T1000 (cell line): ENCODE data around the gene RDH16.
"Not testable (repeated sequence)": the region's sequence is repeated elsewhere in the genome, so short reads cannot be mapped to it uniquely, and the experiment has no call there.

ENCODE experiments used
- DNase-seq: peaks from one replicate; lab custom pipeline; 2025; ENCODE audit warnings: mixed read lengths; lab: John Stamatoyannopoulos, UW

The RDH16 gene

DNA sequence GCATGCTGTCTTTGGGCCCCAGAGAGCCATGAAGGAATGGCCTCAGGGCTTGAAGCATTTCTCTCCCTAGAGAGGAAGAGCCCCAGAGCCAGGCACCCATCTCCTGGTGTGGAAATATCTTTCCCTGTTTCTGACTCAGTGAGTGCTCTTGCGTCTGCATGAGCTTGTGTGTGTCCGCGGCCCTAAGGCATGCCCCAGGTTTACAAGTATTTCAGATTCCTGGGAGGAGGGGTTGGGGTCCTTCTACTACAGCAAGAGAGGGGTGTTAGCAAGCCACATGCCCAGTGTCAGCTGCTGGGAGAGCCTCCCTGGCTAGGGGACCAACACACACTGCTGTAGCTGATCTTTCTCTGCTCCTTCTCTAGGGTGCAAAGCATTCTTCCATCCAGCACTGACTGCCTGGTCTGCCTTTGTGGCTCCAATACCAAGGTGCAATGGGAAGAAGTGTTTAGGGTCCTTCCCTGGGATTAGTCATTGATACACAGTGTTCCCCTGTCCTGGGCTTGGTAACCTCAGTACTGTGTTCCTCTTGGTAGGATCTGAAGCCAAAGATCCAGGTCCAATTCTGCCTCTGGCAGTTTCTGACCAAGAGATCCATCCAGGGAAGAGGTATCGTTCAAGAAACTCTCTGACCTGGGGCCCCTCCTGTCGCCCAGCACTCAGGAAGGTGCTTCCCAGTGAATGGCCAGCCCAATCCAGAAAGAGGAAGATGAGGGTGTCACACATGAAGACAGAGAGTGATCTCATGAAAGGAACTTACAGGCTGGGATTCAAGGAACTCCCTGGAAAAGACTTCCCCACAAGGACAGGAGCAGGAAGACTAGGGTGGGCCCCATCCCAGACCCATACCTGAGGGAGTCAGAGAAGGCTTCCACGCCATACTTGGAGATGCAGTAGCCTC is 3.1 kb downstream of the RDH16 start:
- no peak for DNase-seq

- no peak for DNase-seq
Measured at GRCh38 chr12:56953314-56953713, 4.1 kb downstream of the RDH16 start.

GRCh38 chr12:56951582-56952339 is 5.6 kb downstream of the RDH16 start:
- DNase-seq, result no peak

GRCh38 chr12:56948881-56949280 is 8.5 kb downstream of the RDH16 start:
- no peak for DNase-seq

GRCh38 chr12:56948457-56948777 is 9.0 kb downstream of the RDH16 start:
- DNase-seq, result no peak

DNA sequence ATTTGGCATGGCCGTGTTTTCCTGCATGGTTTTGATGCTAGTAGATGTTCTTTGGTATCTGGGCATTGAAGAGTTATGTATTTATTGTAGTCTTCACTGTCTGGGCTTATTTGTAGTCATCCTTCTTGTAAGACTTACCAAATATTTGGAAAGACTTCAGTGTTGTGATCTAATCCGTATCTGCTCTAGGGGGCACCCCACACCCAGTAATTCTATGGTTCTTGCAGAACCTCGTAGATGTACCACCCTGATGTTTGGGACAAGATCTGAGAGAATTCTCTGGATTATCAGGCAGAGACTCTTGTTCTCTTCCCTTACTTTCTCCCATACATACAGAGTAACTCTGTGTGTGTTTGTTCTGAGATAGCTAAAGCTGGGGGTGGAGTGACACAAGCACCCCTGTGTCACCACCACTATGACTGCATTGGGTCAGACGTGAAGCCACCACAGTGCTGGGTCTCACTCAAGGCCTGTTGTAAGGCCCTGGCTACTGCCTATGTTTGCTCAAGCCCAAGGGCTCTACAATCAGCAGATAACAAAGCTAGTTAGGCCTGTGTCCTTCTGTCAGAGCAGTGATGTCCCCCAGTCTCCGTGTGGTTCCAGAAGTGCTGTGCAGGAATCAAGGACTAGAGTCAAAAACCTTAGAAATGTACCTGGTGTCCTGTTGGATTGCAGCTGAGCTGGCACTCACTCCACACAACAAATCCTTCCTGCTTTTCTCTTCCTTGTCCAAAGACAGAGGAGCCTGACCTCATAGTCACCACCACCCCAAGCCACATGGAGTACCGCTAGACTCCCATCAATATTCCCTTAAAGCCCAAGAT is 9.6 kb downstream of the RDH16 start:
- no peak for DNase-seq

GRCh38 chr12:56943878-56944277 is 13.5 kb downstream of the RDH16 start:
- no peak for DNase-seq

DNA sequence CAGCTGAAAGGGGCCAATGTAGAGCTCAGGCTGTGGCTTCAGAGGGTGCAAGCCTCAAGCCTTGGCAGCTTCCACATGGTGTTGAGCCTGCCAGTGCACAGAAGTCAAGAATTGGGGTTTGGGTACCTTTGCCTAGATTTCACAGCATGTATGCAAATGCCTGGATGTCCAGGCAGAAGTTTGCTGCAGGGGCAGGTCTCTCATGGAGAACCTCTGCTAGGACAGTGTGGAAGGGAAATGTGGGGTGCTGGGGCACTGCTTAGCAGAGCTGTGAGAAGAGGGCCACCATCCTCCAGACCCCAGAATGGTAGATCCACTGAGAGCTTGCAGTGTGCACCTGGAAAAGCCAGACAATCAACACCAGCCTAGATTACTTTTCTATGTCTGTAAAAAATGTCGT is 14.0 kb downstream of the RDH16 start:
- not testable (repeated sequence) for DNase-seq

GRCh38 chr12:56941299-56942017 is 15.9 kb downstream of the RDH16 start:
- no peak for DNase-seq

DNA sequence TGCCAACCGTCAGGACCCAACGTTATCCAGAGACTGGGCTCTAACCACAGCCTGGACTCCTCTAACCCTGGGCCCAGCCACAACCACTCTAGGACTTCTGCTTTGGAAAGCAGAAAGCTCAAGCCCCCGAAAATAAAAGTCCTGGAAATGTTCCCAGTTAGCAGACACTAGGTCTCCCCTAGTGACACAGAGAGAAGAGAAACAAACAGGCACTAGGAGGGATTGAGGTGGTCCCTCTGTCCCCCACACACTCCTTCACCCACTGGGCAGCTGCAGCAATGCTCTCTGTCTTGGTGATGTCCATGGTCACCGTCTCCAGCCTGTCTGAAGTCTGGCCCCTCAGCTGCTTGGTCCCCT is 16.5 kb downstream of the RDH16 start:
- not testable (repeated sequence) for DNase-seq

GRCh38 chr12:56935752-56936151 is 21.7 kb downstream of the RDH16 start:
- DNase-seq, result no peak

GRCh38 chr12:56935157-56935556 is 22.3 kb downstream of the RDH16 start:
- no peak for DNase-seq

DNA sequence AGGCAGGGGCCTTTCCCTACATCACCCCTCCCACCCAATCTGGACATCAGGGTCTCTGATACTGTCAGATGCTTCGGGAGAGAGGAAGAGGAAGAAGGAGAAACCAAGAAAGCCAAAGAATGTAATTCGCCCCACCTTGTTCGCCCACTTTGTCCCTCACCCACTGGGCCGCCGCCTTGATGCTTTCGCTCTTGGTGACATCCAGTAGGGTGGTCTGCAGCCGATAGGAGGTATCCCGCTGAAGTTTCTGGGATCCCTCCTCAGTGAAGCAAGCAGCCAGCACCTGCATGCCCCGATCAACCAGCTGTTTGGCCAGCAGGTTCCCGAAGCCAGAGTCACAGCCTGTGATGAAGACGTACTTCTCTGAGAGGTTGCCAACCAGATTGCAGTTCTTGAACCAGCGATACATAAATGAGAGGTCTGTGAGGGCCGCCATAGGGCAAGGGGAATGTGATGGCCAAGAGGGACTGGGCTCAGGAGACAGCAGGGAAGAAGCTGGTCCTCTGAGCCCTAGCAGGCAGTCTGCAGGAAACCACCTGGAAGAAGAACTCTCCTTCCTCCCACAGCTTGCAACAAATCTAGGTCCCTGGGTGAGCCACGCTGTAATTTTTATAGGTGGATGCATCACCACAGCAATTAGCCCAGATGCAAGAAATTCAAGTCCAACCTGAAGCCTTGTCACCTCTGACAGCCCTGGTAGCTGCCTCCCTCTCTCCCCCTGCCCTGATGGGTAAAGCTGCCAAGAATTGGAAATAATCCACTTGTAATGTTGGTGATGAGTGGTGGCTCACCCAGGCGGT is 23.4 kb downstream of the RDH16 start, which contains the start of gene SDR9C7:
TSS of gene SDR9C7 (minus strand) at position 583 of the 800 bp plus-strand sequence. CDS start at position 436, 147 bp downstream.
- no peak for DNase-seq

DNA sequence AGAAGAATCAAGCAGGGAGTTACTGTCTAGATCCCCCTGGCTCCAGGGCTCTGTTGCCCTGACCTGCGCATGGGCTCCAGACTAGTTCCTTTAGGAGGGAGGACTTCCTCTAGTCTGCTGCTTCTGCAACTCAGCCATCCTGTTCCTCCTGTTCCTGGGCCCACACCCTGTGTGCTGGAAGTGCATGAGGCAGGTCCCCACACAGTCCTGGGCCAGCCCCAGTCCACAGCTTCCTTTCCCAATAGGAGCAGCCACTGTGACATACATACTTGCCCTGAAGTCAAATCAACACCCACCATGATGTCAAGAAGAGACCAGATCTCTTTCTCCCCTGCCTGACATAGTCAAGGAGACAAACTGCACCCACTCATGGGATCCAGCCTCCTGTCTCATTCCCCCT is 24.5 kb downstream of the RDH16 start:
- no peak for DNase-seq

DNA sequence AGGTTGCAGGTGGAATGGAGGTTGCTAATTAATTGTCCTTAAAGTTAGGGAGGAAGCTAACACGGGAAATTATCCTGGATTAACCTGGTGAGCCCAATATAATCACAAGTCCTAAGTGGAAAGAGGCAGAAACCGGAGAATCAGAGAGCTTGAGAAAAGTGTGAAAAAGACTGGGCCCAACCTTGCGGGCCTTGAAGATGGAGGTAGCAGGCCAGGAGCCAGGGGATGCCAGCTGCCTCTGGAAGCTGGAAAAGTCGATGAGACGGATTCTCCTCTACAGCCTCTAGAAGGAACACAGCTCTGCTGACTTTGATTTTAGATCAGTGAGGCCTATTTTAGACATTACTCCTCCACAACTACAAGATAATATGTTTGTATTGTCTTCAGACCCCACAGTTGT is 25.3 kb downstream of the RDH16 start:
- DNase-seq, result no peak

- no peak for DNase-seq
Measured at GRCh38 chr12:56931474-56931978, 25.9 kb downstream of the RDH16 start.

DNA sequence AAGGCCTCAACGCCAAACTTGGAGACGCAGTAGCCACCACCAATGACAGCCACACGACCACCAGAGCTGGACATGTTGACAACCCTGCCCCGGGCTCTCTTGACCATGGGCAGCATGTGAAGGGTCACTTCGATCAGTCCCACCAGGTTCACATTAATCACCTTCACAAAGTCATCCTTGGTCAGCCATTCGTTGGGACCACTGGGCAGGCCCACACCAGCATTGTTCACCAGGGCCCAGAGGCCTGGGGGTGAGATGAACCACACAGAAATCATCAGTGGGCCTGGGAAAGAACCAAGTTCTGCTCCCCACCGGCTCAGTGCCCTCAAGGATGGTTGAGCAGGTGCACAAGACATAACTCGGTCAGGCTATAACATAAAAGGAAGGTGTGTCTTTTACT is 27.2 kb downstream of the RDH16 start:
- no peak for DNase-seq

DNA sequence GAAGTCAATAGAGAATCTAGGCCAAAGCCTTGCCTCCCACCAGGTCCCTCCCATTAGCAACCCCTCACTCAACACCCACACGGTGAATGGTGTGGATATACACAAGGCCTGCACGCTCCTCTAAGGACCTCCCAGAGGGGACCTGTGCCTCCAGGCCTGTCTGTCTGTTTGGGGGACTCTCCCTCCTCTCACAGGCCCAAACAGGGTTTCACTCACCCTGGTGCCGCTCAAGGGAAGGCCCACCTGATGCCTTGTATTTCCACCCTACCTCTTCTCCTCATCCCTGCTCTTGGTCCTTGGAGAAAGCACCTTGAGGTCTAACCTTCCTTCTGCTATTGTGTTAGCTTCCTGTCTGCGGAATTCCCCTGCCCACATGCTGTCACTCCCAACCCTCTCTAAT is 27.6 kb downstream of the RDH16 start:
- no peak for DNase-seq

GRCh38 chr12:56928262-56928661 is 29.1 kb downstream of the RDH16 start:
- DNase-seq, result no peak

DNA sequence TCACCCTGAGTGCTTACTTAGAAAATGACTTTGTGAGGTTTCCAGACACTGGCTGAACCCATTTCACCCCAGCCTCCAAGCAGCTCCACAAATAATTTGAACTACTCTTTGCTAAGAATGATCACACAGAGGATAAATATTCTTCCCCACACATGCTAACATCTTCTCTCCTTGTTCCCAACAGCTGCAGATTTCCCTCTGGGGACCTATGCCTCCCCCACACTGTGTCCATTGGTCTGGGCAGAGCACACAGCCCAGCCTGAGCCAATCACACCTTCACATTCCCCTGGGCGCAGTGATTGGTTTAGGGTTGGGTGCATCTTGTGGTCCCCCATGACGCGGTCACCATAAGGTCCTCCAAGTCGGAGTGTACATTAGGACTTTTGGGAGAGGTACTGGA is 30.1 kb downstream of the RDH16 start:
- DNase-seq, result no peak

GRCh38 chr12:56922031-56922430 is 35.4 kb downstream of the RDH16 start:
- no peak for DNase-seq
